ENCODE data around the gene GPR180.

The GPR180 gene

DNA sequence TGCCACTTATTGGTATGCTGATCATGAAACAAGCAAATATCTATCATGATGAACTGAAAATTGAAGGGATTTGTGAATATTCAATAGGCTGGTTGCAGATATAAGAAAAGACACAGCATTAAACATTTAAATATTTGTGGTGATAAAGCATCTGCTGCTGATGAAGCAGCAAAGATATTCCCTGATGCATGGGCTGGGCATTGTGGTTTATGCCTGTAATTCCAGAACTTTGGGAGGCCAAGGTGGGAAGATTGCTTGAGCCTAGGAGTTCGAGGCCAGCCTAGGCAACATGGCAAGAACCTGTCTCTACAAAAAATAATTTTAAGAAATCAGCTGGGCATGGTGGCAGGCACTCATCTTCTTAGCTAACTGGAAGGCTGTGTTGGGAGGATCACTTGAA lies 54.5 kb downstream of the GPR180 start:
- no peak for DNase-seq (ENCODE audit: low read depth)

DNA sequence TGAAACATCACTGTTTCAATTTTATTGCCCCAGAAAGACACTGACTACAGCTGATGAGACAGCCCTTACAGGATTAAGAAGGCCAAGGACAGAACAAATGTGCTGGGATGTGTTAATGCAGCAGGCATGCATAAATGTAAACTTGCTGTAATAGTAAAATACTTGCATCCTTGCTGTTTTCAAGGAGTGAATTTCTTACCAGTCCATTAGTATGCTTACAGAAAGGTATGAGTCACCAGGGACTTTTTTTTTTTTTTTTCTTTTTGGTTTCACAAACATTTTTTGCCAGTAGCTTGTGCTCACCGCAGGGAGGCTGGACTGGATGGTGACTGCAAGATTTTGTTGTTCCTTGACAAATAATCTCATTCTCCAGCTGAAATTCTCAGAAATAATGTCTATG lies 55.1 kb downstream of the GPR180 start:
- DNase-seq (ENCODE audit: low read depth), result peak; percentile 17

DNA sequence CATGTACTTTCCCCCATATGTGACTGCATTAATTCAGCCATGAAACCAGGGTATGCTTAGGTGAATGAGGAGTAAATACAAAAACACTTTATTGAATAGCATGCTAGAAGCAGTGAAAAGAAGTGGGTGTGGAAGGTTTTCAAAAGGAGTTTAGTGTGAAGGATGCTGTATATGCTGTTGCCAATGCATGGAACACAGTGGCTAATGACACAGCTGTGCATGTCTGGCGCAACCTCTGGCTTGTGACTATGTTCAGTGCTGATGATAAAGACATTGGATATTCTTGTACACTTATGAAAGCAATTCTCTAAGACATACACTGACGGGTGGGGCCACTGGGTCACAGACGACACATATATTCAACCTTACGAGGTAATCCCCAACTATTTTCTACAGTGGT lies 55.5 kb downstream of the GPR180 start:
- no peak for DNase-seq (ENCODE audit: low read depth)

DNA sequence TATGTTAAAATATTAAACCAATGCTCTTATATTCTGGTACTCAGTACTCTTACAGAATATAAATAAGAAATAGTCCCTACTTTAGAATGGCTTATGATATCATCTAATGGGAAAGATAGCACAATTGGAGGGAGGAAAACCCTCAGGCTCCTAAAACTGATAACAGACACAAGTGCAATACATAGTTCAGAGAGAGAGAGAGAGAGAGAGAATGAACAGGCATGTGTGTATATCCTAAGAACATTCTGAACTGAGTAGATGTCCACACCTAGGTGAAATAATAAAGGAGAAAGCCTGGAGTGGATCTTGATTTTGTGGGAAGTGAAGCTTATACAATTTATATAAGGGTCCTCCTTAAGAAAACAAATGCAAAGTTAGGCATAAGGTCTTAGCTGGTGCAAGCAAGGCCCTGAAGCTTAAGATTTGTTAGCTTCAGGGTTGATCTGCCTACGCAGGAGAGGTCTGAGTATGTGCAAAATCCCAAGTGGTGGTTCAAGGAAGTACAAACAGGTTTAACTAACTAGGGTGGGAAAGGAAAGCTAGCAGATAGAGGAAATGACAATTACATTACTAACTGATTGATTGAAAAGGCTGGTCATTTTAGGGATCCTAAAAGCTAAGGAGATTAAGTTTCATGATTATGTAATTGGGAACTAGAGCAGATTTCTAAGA lies 57.4 kb downstream of the GPR180 start:
- no peak for DNase-seq (ENCODE audit: low read depth)

DNA sequence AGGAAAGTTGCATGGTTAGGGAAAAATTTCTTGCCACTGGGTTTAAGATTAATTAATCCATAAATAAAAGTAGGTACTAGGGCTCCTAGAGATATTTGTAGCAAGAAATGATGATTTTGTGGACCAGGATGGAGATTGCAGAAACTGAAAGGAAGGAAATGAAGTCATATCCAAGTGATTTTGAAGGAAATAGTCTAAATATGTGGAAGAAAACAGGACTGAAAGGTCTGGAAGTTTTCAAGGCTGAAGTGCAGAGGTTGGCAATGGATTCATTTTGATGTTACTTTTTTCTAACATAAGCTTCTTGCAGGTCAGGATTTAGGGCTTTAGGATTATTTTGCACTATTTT lies 57.9 kb downstream of the GPR180 start:
- no peak for DNase-seq (ENCODE audit: low read depth)

DNA sequence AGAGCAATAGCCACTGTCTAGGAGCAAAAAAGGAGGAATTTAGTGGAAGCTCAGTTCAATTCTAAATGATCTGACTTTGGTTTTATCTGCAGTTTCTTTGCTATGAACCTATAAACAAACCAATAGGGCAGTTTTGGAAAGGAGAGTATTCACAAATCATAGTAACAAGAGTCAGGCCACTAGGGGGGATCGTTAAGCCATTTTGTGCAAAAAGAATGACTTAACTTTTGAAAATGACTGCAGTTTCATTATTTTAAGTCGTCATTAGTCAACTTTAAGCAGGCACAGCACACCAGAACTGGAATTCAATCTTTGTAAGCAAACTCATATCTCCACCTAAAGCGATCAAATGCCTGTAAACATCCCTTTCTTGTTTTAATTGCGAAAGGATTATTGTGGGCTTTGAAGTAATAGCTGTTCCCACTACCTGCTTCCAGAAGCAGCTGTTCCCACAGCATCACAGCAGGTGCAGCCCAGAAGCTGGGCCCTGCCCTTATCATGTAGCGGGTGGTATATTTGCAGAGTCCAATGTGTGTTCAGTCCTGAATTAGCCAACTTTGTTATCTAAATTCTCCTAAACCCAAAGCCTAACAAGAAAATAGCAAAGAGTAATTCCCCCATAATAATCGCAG lies 59.2 kb downstream of the GPR180 start:
- no peak for DNase-seq (ENCODE audit: low read depth)

DNA sequence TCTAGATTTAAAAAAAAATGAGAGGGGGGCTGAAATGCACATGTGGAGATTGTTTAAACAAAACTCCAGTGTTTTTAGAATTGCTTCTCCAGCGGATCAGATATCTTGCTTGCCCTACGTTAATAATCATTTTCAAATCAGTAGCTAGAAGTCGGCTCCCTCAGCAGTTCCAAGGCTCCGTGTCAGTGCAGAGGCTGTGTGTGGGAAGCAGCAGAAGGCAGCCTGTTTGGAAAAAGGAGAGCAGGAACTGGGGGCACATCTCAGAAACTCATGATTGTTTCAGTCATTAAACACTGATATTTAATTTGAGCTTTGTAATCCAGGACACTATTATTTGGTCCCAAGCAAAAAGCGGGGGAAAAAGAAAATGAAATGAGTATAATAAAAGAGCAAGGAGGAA lies 59.7 kb downstream of the GPR180 start:
- no peak for DNase-seq (ENCODE audit: low read depth)

DNA sequence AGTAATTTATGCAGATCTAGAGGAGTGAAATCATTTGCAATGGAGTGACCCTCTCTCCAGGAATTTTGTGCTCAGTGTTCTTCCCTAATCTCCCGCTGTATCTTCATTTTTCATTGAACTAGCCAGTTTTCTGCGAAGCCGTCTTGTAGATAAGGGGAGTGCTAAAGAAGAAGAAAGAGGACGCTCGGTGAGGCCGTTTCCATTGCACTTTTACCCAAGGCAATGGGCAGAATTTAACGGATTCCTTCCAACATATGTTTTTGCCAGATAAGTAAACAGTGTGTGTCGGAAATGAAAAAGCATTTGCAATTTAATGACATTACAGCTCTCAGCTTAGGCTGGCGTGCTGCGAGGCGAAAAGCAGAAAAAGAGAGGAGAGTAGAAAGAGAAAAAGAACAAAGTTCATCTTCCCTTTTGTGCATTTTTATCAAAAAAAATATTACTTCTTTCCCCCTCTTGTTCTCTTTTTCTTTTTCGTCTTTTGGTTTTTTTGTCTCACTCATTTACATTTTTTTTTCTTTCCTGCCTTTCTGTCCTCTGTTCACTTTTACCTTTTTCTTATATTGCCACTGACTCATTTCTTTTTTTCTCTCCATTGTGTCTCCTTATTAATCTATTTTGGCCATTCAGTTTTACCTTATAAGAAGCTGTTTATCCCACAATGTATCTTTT lies 60.8 kb downstream of the GPR180 start:
- DNase-seq (ENCODE audit: low read depth), result no peak

DNA sequence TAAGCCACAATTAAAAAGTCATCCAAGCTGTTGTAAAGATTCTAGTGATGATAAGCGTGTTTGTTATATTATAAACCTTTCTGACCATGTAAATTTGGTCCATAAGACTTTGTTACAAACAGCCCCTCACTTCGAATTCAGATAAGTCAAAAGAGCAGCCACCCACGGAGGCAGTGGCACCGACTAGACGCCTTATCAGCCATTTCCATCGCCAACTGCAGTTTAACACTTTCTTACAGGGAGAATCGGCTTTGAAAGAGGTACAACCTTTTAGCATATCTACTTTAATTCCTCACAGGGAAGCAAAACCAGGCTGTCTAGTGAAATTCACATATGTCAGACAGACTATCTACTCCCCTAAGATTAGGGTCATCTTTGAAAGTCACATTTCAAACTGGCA lies 63.2 kb downstream of the GPR180 start:
- no peak for DNase-seq (ENCODE audit: low read depth)

DNA sequence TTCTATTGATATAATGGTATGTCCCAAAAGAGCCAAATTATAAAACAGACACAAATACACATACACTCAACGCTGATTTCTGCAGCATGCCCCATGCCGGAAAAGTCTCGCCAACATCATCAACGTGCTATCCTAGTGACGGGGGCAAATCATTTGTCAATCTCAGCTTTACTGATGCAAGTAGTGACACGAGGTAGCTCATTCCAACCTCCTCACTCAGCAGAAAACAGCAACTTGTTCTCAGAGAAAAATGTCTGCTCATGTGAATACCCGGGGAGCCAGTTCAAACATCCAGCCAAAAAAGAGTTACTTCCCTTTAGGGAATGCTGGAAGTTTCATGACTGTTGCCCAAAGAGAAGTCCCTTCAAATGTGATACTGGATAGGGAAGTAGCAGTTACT lies 64.4 kb downstream of the GPR180 start:
- DNase-seq (ENCODE audit: low read depth), result no peak

DNA sequence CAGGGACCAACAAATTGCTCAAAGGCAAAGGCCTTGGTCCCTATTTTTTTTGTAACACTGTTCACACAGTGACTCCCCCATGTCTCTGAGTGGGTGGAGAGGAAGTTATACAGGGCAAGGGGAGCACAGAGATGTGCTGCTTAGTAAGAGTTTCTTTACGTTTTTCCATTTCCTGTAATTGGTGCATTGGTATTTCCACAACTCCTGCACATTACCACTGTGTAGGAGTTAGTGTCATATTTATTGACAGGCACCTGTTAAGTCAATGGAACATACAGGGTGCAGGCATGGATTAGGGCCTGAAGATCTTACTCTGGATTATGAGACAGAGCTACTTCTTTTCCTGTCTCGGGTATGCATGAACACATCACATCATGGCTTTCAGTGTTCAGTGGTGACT lies 65.5 kb downstream of the GPR180 start:
- no peak for DNase-seq (ENCODE audit: low read depth)

DNA sequence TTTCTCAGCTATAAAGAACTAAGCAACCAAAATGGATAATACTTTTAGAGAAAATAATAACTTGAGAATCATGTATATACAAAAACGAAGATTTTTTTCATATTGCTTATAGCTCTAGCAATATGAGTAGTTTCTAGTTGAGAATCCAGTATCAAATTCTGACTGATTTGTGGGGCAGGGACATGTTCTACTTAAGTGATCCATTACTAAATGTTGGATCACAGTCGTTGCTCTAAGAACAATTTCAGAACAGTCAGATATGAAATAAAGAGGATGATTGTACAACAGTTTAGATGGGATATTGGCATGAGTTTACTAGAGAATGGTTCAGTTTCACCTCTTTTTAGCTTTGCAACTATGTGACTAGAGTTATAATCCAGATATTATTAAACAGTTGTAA lies 70.7 kb downstream of the GPR180 start:
- no peak for DNase-seq (ENCODE audit: low read depth)

DNA sequence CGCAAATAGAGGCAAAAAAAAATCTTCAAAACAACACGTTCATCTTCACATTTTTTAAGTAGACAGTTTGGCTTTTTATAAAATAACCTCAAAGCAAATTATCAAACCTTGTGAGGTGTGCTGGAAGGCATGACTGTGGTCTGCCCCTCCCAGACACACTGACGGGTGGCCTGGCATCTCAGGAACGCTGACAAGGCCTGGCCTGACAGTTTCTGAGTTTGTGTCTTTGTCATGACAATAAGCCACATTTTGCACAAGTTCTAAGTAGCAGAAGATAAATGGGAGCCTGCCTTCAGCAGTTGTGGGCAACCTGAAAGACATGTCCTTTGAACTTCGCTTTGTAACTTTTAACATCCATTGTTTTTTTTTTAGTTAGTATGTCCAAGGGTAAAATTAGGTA lies 72.2 kb downstream of the GPR180 start:
- no peak for DNase-seq (ENCODE audit: low read depth)

DNA sequence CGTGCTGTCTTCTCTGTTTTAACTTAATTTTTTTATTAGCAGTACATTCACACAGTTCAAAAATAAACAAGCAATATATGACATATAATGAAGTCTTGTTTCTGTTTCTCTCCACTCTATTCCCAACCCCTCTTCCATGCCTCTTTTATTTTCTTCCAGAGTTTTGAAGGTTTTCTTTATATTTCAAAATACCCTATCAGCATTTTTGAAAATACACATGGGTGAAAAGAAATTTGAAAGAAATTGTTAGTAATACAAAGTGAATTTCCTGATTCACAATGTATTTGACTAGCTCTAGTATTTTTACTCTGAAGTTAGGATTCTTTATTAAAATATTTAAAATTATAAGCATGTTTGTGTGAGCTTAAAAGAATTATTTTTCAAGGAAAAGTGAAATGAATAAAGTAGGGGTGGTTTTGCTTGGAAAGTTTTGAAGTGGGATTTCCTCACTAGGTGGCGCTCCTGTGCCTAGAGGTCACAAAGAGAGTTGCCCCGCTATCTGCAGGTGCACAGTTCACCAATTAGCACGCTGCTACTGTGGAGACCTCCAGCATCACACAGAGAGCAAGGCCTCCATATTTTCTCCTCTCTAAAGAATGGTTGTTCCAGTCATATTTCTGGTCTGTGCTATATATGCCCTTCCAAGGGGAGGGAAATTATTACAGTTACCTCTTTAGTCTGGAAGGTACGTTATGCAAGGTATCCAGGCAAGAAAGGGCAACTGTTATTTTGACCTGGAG lies 73.1 kb downstream of the GPR180 start:
- DNase-seq (ENCODE audit: low read depth), result no peak

DNA sequence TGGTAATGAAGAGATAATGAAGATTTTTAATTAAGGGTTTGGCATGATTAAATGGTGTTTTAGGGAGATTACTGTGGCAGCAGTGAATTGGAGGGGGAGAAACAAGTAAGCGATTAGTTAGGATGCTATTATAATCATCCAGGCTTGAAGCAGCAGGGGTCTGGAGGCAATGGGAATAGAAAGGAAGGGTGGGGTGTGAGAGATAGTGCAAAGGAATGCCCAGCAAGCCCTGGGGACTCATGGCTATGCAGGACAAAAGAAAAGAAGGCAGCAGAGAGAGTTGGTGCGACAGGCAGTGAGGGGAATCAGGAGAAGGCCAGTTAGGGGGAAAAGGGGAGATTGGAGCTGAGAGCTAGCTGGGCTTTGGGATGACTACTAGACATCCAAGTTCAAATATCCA lies 76.1 kb downstream of the GPR180 start:
- no peak for DNase-seq (ENCODE audit: low read depth)

DNA sequence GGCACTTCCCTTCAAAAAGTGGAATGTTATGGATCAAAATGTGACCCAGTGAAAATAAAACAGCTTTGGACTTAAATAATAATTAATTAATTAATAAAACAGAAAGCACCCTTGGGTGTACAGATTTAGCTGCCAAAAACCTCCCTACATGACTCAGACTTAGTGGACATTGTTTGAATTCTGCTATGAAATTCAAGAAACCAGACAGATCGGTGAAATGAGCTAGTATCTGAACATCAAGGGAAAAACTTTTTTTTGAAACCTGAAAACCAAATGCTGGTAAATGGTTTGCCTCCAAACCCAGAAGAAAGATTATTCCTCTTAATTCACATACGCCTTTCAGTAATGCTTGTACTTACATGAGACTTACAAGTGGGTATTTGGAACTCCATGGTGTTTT lies 77.2 kb downstream of the GPR180 start:
- no peak for DNase-seq (ENCODE audit: low read depth)

DNA sequence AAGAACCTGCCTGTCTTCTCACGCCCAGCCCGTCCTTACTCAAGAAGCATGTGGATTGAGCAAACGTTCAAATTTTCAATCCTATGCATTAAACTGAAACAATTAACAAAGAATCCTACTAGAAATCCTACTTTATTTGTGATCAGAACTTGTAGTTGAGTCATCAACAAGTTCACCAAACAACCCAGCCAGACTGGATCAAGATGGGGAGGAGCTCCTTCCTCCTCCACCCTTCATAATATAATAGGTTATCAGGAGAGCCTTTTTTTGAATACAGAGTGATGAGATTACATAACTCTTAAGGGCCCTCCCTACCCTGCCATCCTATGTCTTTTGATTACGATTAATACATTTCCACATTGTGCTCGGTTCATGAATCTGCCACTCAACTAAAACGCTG lies 78.0 kb downstream of the GPR180 start:
- DNase-seq (ENCODE audit: low read depth), result no peak

DNA sequence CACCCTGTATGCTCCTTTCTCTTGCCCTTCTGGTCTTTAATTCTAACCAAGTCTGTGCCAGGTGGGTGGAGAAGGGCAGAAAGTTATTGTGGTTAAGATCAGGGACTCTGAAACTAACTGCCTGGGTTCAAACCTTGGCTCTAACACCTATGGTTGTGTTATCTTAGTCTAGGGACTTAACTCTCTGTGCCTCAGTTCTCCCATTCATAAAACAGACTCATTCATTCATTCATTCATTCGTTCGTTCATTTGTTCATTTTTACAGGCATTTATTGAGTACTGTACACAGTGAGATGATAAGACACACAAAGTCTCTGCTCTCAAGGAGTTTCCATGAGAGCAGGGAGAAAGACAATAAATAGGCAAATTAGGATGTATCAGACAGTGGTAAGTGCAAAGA lies 80.6 kb downstream of the GPR180 start:
- DNase-seq (ENCODE audit: low read depth), result no peak

DNA sequence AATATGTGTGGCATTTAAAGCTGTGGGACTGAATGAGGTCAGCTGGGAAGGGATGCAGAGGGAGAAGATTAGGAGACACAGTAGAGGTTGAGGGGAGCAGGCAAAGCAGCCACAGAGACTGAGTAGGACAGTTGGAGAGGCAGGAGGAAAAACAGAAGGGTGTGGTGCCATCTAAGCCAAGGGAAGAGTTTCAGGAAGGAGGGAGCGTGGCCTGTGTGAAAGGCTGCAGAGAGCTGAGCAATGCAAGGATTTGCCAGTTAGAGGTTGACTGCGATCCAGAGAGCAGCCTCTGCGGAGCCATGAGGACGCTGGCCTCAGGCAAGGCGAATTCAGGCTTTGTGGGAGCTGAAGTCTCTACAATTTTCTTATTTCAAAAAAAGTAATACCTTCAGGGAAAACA lies 81.8 kb downstream of the GPR180 start:
- DNase-seq (ENCODE audit: low read depth), result no peak
